Urothelium cell line (cell line): ENCODE results near the gene TICAM1.
A peak's percentile ranks its signal among the peaks of the same experiment; 100 is the strongest.
"Not testable (repeated sequence)": the region's sequence is repeated elsewhere in the genome, so short reads cannot be mapped to it uniquely, and the experiment has no call there.

ENCODE experiments used
- DNase-seq: peaks from one replicate; pipeline ENCODE4 v3.0.0; 2011; ENCODE audit warnings: low spot score, mixed read lengths
- FAIRE-seq: peaks from 2 replicates; lab custom pipeline; 2011; peaks lifted over from hg19 to GRCh38; lab: Jason Lieb, UNC

TICAM1 gene

GRCh38 chr19:4831304-4831978 lies at the start of gene TICAM1:
Gene TICAM1 (minus strand): TSS chr19:4831712. CDS start chr19:4818377, 13,335 bp downstream.
- DNase-seq (peak; percentile 47), FAIRE-seq (no peak)

- DNase-seq = no peak
- no peak for FAIRE-seq
Measured at GRCh38 chr19:4879041-4879440, 47.5 kb upstream of the TICAM1 start.

GRCh38 chr19:4878491-4878968 lies 47.0 kb upstream of the TICAM1 start:
- DNase-seq = peak; percentile 35
- no peak for FAIRE-seq

DNA sequence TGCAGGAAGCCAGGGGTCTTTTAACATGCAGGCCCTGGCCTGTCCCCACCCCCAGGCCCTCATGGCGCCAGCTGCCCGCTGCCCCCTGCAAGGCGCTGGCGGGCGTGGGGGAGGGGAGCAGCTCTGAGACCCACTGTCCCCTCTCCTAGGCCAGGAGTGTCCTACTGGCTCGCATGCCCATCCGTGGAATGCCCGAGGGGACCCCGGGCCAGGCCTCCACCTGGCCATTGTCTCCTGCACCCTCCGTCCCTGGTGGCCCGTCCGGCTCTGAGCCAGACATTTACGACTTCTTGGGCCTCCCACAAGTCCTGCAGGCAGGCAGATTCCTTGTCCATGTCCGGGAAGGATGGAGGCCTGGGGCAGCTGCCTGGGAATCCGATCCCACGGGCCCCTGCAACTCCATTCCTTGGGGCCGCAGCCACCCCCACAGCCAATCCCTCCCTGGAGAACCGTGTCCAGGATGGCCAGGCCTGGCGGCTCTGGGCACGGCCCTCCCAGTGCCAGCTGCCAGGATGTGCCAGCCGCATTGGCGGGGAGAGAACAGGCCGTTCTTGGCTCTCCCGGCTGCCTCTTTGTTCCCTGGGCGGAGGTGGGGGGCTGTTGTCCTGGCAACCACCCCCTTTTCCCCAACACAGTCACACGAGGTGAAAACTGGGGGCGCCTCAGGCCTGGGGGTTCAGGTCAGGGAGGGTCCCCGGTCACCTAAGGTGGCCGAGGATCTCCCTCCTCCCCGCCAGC lies 46.4 kb upstream of the TICAM1 start:
- FAIRE-seq (no peak), DNase-seq (peak; percentile 29)

DNA sequence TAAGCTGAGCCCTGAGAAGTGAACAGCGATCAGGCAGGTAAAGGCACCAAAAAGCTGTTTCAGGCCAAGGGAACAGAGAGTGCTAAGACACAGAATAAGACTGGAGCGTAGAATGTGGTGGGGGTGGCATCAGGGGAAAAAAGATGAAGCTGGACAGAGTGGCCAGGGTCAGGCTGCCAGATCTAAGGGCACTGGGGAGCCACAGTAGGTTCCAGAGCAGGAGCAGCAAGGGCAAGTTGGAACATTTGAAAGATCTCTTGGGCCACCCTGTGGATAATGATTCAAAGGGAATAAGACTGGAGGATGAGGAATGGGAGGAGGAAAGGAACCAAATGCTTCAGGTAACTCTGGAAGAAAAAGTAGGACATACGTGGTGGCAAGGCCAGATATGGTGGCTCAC lies 42.4 kb upstream of the TICAM1 start:
- FAIRE-seq (no peak), DNase-seq (no peak)

DNA sequence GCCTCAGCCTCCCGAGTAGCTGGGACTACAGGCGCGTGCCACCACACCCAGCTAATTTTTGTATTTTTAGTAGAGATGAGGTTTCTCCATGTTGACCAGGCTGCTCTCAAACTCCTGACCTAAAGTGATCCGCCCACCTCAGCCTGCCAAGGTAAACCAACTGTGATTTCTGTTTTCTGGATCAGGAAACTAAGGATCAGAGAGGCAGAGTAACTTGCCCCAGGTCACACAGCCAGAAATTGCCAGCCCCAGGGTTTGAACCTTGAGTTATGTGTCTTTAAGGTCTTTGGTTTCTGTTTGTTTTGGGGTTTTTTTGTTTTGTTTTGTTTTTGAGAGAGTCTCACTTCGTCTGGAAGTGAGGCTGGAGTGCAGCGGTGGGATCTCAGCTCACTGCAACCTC lies 40.2 kb upstream of the TICAM1 start:
- no peak for DNase-seq
- no peak for FAIRE-seq

DNA sequence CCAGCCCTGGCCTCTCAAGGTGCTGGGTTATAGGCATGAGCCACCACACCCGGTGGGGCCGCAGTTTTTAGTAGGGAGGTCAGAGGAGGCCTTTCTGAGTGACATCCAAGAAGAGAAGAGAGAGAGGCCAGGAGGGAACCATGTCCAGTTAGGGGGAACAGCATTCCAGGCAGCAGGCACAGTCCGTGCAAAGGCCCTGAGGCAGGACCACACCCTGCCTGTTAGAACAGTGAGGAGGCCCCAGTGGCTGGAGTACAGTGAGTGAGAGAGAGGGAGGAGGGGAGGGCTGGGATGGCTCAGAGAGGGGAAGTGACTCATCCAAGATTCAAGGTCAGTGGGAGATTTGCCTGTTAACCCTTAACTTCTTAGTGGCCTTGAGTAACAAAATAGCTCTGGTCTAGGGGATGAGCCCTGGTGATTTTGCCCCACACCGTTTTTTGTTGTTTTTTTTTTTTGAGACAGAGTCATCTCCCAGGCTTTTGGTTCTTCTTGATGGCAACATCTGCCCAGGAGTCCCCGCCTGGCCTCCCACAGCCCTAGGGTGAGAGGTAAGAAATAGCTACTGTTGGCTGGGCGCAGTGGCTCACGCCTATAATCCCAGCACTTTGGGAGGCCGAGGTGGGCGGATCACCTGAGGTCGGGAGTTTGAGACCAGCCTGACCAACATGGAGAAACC lies 38.7 kb upstream of the TICAM1 start:
- FAIRE-seq = no peak

GRCh38 chr19:4868286-4868834 lies 36.8 kb upstream of the TICAM1 start:
- no peak for FAIRE-seq

More for the DNA sequence above, 38.7 kb upstream of the TICAM1 start:
- peak; percentile 73 for DNase-seq

DNA sequence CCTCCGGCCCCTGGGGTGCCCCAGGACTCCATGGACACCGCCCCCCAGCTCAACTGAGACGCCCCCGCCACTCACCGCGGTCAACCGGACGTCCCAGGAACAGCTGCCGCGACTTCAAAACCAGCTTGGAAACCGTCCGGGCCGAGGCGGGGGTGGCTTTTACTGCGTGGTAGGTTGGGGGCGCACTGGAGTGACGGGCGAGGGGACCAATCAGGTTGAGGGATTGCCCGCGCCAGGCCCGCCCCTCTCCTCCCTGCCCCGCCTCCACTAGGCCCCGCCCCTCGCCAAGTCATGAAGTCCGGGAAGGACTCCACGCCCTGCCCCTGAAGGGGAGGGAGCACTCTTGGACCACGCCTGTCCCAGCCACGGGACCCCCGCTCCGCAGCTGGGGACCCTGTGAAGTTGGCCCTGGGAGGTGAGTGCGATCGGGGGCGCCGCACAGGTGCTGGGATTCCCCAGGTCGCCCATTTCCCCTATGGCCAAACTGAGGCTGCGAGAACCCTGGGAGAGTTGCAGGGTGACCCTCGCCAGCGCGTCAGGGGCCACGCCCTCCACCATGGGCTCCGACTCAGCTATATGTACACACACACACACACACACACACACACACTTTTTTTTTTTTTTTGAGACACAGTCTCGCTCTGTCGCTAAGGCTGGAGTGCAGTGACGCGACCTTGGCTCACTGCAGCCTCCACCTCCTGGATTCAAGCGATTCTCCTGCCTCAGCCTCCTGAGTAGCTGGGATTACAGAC lies 36.2 kb upstream of the TICAM1 start, which contains the start of gene PLIN3:
Gene PLIN3 (minus strand): TSS at position 134 of the 752 bp plus-strand sequence. CDS start 6,273 bp downstream, outside the sequence.
- FAIRE-seq (no peak), DNase-seq (peak; percentile 96)

More at GRCh38 chr19:4868286-4868834, 36.8 kb upstream of the TICAM1 start:
- DNase-seq = no peak

- FAIRE-seq = no peak
- peak; percentile 35 for DNase-seq
Measured at GRCh38 chr19:4866595-4867424, 35.3 kb upstream of the TICAM1 start.

GRCh38 chr19:4861147-4861546 lies 29.6 kb upstream of the TICAM1 start:
- FAIRE-seq (no peak), DNase-seq (no peak)

- DNase-seq = no peak
- no peak for FAIRE-seq
Measured at GRCh38 chr19:4859697-4860096, 28.2 kb upstream of the TICAM1 start.

DNA sequence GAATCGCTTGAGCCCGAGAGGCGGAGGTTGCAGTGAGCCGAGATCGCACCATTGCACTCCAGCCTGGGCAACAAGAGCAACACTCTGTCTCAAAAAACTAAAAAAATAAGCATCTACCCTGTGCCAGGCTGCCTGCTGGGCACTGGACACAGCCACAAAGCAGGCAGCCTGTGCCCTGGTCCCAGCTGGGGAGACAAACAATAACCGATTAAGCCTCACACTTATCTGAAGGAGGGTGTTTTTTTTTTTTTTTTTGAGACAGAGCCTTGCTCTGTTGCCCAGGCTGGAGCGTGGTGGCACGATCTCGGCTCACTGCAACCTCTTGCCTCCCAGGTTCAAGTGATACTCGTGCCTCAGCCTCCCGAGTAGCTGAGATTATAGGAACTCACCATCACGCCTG lies 25.0 kb upstream of the TICAM1 start:
- FAIRE-seq, DNase-seq: not testable (repeated sequence)

DNA sequence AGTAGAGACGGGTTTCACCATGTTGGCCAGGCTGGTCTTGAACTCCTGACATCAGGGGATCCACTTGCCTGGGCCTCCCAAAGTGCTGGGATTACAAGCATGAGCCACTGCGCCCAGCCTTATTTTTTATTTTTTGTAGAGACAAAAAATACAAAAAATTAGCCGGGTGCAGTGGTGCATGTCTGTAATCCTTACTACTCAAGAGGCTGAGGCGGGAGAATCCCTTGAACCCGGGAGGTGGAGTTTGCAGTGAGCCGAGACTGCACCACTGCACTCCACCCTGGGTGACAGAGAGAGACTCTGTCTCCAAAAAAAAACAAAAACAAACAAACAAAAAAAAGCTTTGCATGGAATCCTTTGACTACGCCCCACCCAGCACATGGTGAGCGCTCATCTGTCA lies 22.0 kb upstream of the TICAM1 start:
- FAIRE-seq, DNase-seq: not testable (repeated sequence)

DNA sequence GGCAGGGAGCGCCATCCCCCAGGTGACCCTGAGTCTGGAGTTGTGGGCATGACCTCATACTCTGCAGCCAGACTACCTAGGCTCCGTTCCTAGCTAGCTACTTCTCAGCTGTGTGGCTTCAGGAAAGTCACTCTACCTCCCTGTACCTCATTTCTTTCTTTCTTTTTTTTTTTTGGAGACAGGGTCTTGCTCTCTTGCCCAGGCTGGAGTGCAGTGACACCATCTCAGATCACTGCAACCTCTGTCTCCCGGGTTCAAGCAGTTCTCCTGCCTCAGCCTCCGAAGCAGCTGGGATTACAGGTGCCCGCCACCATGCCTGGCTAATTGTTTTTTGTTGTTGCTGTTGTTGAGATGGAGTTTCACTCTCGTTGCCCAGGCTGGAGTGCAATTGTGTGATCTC lies 21.0 kb upstream of the TICAM1 start:
- FAIRE-seq = no peak
- DNase-seq = no peak

DNA sequence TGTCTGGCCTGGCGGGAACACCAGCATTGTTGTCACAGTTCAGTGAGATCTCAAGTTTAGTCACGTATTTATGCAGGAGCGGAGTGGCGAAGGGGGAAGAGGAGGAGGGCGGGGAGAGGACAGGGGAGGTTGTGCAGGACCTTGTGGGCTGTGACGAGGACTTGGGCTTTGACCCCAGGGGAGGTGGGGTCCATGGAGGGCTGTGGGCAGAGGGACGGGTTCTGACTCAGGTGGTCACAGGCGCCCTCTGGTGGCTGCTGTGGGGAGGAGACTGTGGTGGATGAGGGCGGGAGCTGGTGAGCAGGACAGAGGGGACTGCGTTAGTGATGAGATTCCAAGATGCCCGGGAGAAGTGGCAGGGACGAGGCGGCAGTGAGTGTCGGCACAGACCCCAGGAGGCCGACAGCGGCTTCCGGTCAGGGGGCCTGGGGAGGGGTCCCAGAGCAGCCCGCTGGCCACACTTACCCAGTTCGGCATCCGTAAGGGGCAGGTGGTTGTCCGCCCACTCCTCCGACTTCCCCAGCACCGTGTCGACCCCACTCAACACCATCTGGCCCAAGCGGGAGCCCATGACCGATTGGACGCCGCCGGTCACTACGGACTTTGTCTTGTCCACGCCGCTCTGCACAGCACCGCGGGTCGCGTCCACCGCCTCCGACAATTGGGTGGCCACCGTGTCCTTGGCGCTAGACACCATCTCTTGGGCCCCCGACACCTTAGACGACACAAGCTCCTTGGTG lies 20.2 kb upstream of the TICAM1 start:
- FAIRE-seq (no peak), DNase-seq (peak; percentile 60)

DNA sequence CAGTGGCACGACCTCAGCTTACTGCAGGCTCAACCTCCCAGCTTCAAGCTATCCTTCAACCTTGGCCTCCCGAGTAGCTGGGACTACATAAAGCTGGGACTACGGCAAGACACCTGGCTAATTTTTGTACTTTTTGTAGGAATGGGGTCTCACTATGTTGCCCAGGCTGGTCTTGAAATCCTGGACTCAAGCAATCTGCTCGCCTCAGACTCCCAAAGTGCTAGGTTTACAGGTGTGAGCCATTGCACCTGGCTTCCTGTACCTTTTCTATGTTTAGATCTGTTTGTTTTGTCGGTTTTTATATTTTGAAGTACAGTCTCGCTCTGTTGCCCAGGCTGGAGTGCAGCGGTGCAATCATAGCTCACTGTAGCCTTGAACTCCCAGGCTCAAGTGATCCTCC lies 17.5 kb upstream of the TICAM1 start:
- DNase-seq = no peak
- no peak for FAIRE-seq

DNA sequence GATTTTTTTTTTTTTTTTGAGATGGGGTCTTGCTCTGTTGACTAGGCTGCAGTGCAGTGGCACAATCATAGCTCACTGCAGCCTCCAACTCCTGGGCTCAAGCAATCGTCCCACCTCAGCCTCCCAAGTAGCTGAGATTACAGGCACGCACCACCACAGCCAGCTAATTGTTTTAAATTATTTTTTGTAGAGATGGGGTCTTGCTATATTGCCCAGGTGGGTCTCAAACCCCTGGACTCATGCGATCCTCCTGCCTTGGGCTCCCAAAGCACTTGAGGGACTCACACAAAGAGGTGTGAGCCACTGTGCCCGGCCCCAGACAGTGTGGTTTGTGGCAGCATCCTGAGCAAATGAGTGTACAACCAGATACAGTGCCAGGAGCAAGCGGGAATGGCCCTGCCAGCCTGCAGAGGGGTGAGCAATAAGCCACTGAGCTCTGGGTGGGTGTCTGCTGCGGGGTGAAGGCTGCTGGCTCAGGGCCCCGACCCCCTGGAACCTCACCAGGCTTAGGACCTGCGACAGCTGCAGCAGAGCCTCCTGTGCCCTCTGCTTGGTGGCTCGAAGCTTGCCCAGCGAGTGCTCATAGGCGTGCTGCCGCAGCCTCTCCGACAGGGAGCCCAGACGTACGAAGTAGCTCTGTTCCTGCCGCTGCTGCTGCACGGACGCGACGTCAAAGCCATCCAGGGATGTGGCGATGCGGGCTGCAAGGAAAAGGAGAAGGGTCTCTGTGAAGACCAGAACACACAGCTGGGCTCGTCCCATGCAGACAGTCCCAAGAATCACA lies 15.9 kb upstream of the TICAM1 start:
- DNase-seq (no peak), FAIRE-seq (no peak)
